NT2/D1 (cell line): ENCODE data around the gene MRFAP1.

Experiments
- YY1 ChIP-seq: IDR thresholded peaks from 2 replicates; pipeline ENCODE4 v1.6.1; 2011; ENCODE audit not compliant: insufficient read length, insufficient read depth
- ZNF274 ChIP-seq: IDR thresholded peaks from 2 replicates; pipeline ENCODE4 v1.6.1; 2011; ENCODE audit warnings: mild to moderate bottlenecking, low read depth, low read length

DNA sequence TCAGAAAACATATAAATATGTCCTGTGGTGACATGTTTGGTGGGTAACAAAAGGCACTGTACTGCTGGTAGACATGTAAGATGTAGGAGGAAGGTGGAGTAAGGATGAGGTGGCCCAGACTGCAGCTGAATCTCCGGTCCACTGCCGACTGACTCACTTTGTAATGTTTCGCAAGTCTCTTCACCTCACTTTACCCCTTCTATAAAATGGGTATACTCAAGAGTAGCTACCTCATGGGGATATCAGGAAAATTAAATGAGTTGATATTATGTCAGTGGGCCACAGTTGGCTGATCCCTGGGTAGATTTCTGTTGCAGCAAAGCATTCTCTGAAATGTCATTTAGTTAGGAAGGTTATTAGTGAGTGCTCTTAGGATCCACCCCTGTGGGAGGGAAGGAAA is 22.1 kb downstream of the MRFAP1 start:
- no peak for TF ChIP-seq YY1
- TF ChIP-seq ZNF274 = no peak
